Astrocyte of the cerebellum (primary cell): Measurements from ENCODE around the gene KRT13.

Source experiments
- DNase-seq: peaks from one replicate; pipeline ENCODE4 v3.0.0-alpha.2; 2011; ENCODE audit warnings: low read depth
- H3K4me3 ChIP-seq: 2 replicates; pipeline ENCODE4 v1.5.1; 2011; ENCODE audit warnings: mild to moderate bottlenecking, low read depth, low read length, moderate library complexity
- in situ Hi-C: cut with HindIII; loops from 2 replicates; pipeline ENCODE4 v1.10.0; 2017; ENCODE audit warnings: low sequenced_read_pairs
- TF ChIP-seq, protein P1 (sequence below): IDR thresholded peaks from 2 replicates; pipeline ENCODE4 v1.5.1; 2012; ENCODE audit warnings: low read length, low read depth, moderate library complexity, mild to moderate bottlenecking; ENCODE audit errors: missing control alignments

Gene KRT13

DNA sequence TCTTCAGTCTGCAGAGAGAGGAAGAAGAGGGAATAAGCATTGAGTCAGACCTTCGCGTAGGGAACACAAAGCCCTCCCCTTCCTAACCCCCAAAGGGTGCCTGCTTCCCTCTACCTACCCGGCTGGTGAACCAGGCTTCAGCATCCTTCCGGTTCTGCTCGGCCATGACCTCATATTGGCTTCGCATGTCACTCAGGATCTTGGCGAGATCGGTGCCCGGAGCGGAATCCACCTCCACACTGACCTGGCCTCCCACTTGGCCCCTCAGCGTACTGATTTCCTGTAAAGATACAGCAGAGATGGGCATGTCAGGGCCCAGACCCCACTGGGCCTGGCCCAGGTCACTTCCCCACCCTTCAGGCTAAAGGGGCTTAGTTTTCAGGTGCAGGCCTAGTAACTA, 18.8 kb upstream of the KRT13 start:
- in situ Hi-C loops: no loop called here
- H3K4me3 ChIP-seq: no peak overlapping the region
- DNase-seq: no peak
- TF ChIP-seq, protein P1, sequence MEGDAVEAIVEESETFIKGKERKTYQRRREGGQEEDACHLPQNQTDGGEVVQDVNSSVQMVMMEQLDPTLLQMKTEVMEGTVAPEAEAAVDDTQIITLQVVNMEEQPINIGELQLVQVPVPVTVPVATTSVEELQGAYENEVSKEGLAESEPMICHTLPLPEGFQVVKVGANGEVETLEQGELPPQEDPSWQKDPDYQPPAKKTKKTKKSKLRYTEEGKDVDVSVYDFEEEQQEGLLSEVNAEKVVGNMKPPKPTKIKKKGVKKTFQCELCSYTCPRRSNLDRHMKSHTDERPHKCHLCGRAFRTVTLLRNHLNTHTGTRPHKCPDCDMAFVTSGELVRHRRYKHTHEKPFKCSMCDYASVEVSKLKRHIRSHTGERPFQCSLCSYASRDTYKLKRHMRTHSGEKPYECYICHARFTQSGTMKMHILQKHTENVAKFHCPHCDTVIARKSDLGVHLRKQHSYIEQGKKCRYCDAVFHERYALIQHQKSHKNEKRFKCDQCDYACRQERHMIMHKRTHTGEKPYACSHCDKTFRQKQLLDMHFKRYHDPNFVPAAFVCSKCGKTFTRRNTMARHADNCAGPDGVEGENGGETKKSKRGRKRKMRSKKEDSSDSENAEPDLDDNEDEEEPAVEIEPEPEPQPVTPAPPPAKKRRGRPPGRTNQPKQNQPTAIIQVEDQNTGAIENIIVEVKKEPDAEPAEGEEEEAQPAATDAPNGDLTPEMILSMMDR: no peak

DNA sequence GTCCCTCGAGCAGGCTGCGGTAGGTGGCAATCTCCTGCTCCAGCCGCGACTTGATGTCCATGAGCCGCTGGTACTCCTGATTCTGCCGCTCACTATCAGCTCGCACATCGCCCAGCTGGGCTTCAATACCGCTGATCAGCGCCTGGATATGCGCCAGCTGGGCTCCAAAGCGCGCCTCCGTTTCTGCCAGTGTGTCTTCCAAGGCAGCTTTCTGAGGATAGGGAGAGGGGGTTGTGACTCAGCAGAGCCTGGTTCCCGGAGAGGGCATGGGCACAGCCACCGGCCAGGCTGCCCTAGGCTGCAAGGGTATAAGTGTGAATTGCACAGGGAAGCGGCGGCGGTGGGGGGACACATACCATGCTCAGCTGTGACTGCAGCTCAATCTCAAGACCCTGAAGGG, 18.4 kb upstream of the KRT13 start:
- H3K4me3 ChIP-seq: no peak overlapping the region

DNA sequence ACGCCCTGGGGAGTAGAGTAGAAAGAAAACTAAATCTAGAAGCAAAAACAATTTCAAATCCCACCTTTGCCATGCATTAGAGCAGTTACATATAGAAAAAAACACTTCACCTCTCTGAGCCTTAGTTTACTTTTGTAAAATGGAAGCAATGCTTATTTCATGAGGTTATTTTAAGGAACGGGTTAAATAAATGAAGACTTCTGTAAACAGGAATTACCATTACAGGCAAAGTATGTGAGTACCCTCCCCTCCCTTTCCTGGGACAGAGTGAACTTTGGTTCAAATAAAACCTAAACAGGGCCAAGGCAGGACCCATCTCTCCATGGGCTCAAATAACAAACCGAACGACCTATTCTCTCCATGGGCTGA, 17.8 kb upstream of the KRT13 start:
- DNase-seq: no peak
- in situ Hi-C loops: no loop called here
- no peak overlapping the region for H3K4me3 ChIP-seq
- TF ChIP-seq, protein P1: no peak

More for the DNA sequence above, 18.4 kb upstream of the KRT13 start:
- TF ChIP-seq, protein P1: no peak
- in situ Hi-C loops: no loop called here
- no peak for DNase-seq

DNA sequence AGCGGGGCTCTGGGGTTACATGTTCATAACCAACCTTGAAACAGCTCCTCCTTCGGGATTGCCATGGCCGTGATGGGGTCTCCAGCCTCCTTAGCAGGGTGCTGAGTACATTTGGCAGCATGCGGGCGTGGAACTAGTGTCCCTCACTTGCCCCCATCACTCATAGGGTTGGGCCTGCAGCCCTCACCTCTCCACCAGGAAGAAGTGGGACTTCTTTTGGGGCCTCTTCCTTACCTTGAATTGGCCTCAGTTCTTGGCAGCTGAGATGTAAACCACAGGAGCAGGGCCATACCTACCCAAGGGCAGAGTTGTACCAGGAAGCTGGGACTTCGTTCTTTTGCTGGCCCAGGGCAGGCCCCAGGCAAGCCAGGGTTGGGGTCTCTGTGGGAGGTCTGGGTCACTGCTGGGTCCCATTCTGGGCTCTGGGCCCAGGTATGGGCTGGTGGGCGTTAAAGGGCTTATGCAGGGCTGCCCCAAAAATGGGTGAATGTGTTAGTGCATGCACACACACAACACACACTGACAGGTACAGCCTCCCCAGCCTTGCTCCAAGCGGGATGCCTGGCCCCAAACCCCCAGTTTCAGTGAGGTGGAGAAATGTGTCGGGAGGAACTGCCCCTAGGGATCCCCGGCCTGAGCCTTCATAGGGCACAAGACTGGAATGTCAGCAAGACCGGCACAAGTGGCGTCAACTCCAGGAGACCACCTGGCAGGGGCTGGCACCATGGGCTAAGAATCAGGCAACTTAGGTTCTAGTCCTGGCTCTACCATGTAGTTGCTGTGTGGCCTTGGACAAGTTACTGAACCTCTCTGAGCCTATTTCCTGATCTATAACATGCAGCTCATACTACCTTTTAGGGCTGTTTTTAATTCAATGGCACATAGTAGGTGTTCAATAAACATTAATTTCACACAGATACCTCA, 17.2 kb upstream of the KRT13 start:
- in situ Hi-C loops: no loop called here
- H3K4me3 ChIP-seq: no peak overlapping the region
- no peak for DNase-seq
- TF ChIP-seq, protein P1: no peak

DNA sequence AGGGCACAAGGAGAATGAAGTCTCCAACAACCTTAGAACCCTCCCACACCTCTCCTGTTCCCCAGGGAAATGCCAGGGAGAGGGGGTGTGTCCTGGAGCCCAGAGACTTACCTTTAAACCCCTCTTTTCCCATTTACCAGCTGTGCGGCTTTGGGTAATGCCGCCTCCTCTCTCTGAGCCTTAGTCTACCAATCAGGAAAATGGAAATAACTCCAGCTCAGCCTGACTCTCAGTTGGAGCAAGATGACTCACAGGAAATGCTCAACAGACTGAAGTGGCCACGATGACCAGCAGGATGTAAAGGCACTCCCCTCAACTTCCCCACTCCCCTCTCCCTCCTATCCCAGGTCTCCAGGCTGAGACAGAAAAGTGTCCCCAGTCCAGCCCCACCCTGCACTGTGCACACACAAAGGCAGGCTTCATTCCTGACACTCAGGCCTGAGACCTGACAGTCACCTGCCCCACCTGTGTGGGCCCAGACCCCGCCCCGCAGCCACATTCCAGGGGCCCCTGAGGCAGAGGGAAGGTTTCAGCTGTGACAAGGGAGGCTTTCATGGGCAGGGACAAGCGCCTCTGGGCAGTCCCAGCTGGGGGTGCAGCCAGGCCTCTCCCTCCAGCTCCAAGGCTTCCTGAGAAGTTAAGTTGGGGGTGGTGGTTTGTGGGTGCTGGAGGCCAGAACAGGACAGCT, 16.3 kb upstream of the KRT13 start:
- no peak overlapping the region for H3K4me3 ChIP-seq
- peak; percentile 27 for DNase-seq
- in situ Hi-C loops: no loop called here
- TF ChIP-seq, protein P1: no peak

DNA sequence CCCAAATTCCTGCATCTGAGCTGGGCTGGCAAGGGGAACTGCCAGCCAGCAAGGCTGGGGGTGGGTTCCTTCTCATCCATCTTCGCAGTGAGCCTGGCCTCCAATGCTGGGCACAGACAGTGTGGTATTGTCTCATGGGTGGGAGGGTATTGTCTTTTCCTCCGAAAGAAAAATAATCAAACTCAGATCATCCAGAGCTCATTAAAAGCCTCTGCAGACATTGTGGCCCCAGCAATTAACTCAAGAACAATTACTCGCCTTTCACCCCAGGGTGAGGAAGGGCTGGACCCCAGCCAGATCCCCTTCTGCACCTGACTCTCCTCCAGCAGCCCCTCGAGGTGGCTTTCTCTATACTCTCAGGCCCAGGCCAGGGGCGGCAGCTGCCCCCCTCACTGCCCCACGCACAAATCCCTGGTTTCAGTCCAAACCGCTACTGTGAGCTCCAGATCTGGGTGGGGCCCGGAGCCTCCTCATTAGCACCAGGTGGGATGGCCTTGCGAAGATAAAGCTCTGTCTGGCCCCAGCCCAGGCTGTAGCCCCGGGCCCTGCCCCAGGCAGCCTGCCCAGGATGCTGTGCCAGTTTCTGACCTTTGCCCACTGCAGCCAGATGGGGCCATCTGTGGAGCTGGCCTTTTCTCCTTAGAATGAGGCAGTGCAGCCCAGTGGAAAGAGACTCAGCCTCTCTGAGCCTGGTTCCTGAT, 15.6 kb upstream of the KRT13 start:
- in situ Hi-C loops: no loop called here
- DNase-seq: no peak
- TF ChIP-seq, protein P1: no peak
- H3K4me3 ChIP-seq: no peak overlapping the region
